ENCODE results near the gene RIMS4.

Gene RIMS4

GRCh38 chr20:44739942-44740341, 70.4 kb downstream of the RIMS4 start:
- Histone ChIP-seq H3K4me3 (replicated peaks; ENCODE audit: insufficient read depth, low read length) (no peak overlapping the region), H3K27ac (replicated peaks) (no peak overlapping the region), H3K27me3 (ENCODE audit: insufficient read depth, poor library complexity, severe bottlenecking) (peaks cover 3% of the 10 kb centered on the region)
- no peak for DNase-seq (ENCODE audit: low read depth in 1 of 2, low spot score in 1 of 2)
- TF ChIP-seq GABPA (IDR thresholded peaks at IDR 0.05; ENCODE audit: low read depth), result no peak
- TF ChIP-seq POLR2AphosphoS5 (IDR thresholded peaks at IDR 0.05; ENCODE audit: low read depth), result no peak
- no peak for TF ChIP-seq CTCF (IDR thresholded peaks at IDR 0.05; ENCODE audit: insufficient read depth, low read length)
- TF ChIP-seq SPI1 (IDR thresholded peaks at IDR 0.05; ENCODE audit: borderline replicate concordance, low read depth), result no peak
- TF ChIP-seq REST (IDR thresholded peaks at IDR 0.05; ENCODE audit: insufficient replicate concordance, low read depth), result no peak

DNA sequence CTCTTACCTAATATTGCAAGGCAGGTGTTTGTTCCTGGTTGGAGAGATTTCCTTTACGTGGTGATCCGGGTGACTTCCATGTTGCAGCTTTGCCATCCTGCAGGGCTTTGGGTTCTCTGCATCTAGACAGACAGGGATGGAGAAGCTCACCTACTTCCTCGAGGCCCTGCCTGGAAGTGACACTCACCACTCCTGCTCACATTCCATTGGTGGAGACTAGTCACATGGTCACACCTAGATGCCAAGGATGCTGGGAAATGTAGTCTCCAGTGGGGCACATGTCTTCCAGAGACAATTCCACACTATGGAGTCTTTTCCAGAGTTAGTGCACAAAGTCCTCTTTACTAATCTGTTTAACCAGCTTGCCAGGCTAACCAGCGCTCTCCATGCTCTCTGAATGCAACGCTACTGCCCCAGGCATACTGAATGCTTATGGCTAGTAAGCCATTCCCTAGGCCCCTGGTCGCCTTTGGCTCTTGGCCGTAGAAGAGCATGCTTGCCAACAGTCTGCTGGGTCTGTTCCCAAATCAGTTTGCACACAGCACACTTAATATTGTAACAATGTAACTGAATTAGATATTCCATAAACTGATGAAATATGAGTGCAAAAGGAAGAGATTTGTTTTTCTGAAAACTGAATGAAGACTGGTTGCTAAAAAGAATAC, 71.4 kb downstream of the RIMS4 start:
- H3K4me3 ChIP-seq (replicated peaks; ENCODE audit: insufficient read depth, low read length), result no peak overlapping the region
- TF ChIP-seq SPI1 (IDR thresholded peaks at IDR 0.05; ENCODE audit: borderline replicate concordance, low read depth) (no peak), CTCF (IDR thresholded peaks at IDR 0.05; ENCODE audit: insufficient read depth, low read length) (no peak), REST (IDR thresholded peaks at IDR 0.05; ENCODE audit: insufficient replicate concordance, low read depth) (no peak), POLR2AphosphoS5 (IDR thresholded peaks at IDR 0.05; ENCODE audit: low read depth) (no peak), GABPA (IDR thresholded peaks at IDR 0.05; ENCODE audit: low read depth) (no peak)

GRCh38 chr20:44737116-44737515, 73.2 kb downstream of the RIMS4 start:
- no peak for DNase-seq (ENCODE audit: low read depth in 1 of 2, low spot score in 1 of 2)
- Histone ChIP-seq H3K4me3 (replicated peaks; ENCODE audit: insufficient read depth, low read length) (no peak overlapping the region), H3K27ac (replicated peaks) (peak overlapping the region; percentile 26; the same call in 1 of the 2 replicates), H3K27me3 (ENCODE audit: insufficient read depth, poor library complexity, severe bottlenecking) (peaks cover 3% of the 10 kb centered on the region)
- TF ChIP-seq POLR2AphosphoS5 (IDR thresholded peaks at IDR 0.05; ENCODE audit: low read depth) (no peak), SPI1 (IDR thresholded peaks at IDR 0.05; ENCODE audit: borderline replicate concordance, low read depth) (no peak), REST (IDR thresholded peaks at IDR 0.05; ENCODE audit: insufficient replicate concordance, low read depth) (no peak), CTCF (IDR thresholded peaks at IDR 0.05; ENCODE audit: insufficient read depth, low read length) (no peak), GABPA (IDR thresholded peaks at IDR 0.05; ENCODE audit: low read depth) (no peak)

More for the DNA sequence above, 71.4 kb downstream of the RIMS4 start:
- Histone ChIP-seq H3K27me3 (ENCODE audit: insufficient read depth, poor library complexity, severe bottlenecking) (peaks cover 3% of the 10 kb centered on the region), H3K27ac (replicated peaks) (no peak overlapping the region)
- DNase-seq (ENCODE audit: low read depth in 1 of 2, low spot score in 1 of 2), result peak; percentile 56 to 83

All from HL-60 (cell line).